ENCODE measurements around the gene TTC9B.

TTC9B gene

GRCh38 chr19:40247735-40248262, 29.6 kb upstream of the TTC9B start:
- no peak overlapping the region for H3K27ac ChIP-seq
- TF ChIP-seq CTCF (conservative IDR thresholded peaks at IDR 0.05) (no peak), ZFX (IDR thresholded peaks at IDR 0.05) (no peak)

GRCh38 chr19:40247178-40247577, 29.0 kb upstream of the TTC9B start:
- H3K27ac ChIP-seq: no peak overlapping the region
- TF ChIP-seq ZFX (IDR thresholded peaks at IDR 0.05) (no peak), CTCF (conservative IDR thresholded peaks at IDR 0.05) (no peak)

- H3K27ac ChIP-seq: no peak overlapping the region
- TF ChIP-seq CTCF (conservative IDR thresholded peaks at IDR 0.05) (no peak), ZFX (IDR thresholded peaks at IDR 0.05) (no peak)
Measured at GRCh38 chr19:40246292-40247073, 28.3 kb upstream of the TTC9B start.

GRCh38 chr19:40245506-40246128, 27.4 kb upstream of the TTC9B start:
- TF ChIP-seq CTCF (conservative IDR thresholded peaks at IDR 0.05): no peak
- TF ChIP-seq ZFX (IDR thresholded peaks at IDR 0.05): no peak
- no peak overlapping the region for H3K27ac ChIP-seq

- TF ChIP-seq CTCF (conservative IDR thresholded peaks at IDR 0.05): no peak
- TF ChIP-seq ZFX (IDR thresholded peaks at IDR 0.05): no peak
- H3K27ac ChIP-seq: no peak overlapping the region
Measured at GRCh38 chr19:40244579-40245317, 26.6 kb upstream of the TTC9B start.

GRCh38 chr19:40243181-40243580, 25.0 kb upstream of the TTC9B start:
- TF ChIP-seq CTCF (conservative IDR thresholded peaks at IDR 0.05) (no peak), ZFX (IDR thresholded peaks at IDR 0.05) (no peak)
- no peak overlapping the region for H3K27ac ChIP-seq

GRCh38 chr19:40242480-40242879, 24.3 kb upstream of the TTC9B start:
- H3K27ac ChIP-seq: no peak overlapping the region
- TF ChIP-seq ZFX (IDR thresholded peaks at IDR 0.05) (no peak), CTCF (conservative IDR thresholded peaks at IDR 0.05) (no peak)
